ENCODE measurements around the gene CHERP.
A peak's percentile ranks its signal among the peaks of the same experiment; 100 is the strongest.
"Not testable (repeated sequence)": the region's sequence is repeated elsewhere in the genome, so short reads cannot be mapped to it uniquely, and the experiment has no call there.

CHERP gene

GRCh38 chr19:16576690-16577530 lies 34.7 kb upstream of the CHERP start:
- DNase-seq, result no peak

DNA sequence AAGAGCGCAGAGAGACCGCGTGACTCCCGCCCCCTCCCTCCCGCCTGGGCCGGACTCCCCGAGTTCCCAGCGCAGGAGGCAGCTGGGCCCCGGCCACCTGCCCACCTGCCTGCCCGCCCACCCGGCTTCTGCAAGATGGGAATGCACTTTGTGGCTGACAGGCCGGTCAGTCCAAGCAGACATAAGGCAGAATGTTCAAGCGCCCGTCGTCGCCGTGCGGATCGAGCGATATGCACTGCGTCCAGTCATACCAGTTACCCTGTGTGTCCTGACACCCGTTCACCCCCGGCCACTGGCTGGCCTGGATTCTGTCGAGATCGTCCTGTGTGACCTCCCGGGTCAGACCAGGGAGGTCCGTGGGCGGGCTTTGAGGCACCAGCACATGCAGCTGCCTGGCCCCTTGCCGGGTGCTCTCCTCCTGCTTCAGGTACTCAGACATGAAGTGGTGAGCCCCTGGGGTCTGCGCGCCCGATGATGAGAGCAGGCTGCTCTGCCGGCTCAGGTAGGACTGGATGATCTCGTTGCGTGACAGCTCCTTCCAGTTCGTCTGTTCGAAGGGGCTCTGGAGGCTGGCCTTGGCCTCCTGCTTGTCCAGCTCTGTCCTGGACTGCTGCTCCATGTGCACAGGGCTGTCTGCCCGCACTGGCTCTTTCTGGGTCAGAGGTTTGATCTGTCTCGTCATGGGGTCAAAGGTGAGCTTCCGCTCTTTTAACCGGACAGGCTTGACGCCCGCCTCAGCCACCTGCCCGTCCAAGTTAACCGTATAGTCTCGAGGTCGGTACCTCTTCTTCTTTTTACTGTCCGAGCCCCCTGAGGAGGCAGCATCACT lies 33.8 kb upstream of the CHERP start:
- no peak for DNase-seq

GRCh38 chr19:16575282-16575681 lies 33.0 kb upstream of the CHERP start:
- DNase-seq, result no peak

GRCh38 chr19:16573925-16574324 lies 31.7 kb upstream of the CHERP start:
- no peak for DNase-seq

- DNase-seq, result no peak
These were observed 31.1 kb upstream of the CHERP start for GRCh38 chr19:16573296-16573695.

DNA sequence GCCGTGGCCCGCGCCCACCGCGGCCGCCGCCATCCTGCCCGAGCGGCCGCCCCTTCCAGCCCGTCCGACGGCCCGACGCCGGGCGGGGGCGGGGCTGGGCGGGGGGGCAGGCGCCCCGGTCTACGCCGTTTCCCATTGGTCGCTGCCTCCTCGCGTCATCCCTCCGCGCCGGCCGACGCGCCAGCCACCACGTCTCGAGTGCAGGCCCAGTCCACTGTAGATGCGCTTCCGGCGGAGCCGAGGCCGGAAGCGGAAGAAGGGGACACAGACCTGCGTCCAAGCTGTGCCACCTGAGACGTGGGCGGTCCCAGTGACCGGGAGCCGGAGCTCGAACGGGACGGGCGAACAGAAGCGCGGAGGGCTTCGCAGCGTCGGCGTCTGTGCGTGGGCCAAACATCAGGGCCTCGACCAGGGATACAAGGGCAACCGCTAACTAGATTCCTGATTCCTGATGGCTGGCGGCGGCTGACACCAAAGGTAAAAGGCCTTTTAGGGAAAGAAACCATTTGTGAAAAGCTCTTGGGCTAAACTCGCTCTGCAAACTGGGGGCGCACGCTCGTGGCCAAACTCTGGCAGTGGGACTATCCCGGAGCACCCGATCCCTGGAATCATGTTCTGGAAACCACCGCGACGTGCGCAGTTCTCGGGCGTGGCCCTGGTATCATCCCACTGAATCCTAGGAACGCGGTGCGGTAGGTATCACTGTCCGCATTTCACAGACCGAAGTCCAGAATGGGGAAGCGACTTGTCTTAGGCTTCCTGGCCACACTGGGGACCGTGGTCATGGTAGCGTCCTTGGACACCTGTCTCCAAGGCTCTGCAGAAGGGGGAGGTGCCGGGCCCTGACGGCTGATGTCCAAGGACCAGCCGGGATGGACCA lies 30.3 kb upstream of the CHERP start, which contains the start of gene SLC35E1:
TSS of gene SLC35E1 (minus strand) at position 84 of the 880 bp plus-strand sequence. CDS start at position 33, 51 bp downstream.
- DNase-seq, result peak; percentile 85

GRCh38 chr19:16571822-16572331 lies 29.6 kb upstream of the CHERP start:
- DNase-seq, result no peak

DNA sequence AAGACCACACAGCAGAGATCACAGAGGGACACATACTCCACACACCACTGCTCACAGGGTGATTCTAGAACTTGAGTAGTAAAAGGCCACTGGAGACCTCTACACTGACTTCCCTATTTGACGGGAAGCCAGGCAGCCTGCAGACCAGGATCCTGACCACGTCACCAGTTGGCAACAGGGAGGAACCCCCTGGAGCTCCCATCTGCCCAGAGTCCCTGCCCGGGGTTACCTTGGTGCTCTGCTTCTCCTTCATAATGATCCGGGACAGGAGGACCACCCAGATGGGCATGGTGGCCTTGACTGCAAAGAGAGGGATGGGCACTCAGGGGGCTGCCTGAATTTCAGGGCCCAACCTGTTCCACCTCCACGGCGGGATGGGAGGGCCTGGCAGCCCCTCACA lies 29.0 kb upstream of the CHERP start:
- DNase-seq, result no peak

DNA sequence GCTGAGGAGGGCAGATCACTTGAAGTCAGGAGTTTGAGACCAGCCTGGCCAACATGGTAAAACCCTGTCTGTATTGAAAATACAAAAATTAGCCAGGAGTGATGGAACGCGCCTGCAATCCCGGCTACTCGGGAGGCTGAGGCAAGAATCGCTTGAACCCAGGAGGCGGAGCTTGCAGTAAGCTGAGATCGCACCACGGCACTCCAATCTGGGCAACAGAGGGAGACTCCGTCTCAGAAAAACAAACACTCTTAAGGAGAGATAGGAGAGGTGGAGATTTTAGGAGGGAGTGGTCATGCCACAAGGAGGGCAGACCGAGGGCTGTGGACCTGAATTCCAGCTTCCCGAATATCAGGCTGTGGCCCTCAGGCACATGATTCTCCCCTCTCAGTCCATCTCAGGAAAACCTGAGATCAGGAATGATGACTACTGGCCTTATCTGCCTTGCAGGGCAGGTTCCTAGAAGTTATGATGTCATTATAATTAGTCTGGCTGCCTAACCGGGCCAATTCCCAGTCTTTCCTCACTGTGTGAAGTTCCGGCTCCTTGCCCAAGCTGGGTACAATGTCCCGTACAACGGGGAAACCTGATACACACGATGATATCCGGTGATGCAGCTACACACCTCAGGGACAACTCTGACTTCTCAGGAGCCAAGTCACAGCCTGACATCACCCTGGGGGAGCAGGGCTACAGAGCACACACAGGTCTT lies 27.5 kb upstream of the CHERP start:
- DNase-seq, result no peak

DNA sequence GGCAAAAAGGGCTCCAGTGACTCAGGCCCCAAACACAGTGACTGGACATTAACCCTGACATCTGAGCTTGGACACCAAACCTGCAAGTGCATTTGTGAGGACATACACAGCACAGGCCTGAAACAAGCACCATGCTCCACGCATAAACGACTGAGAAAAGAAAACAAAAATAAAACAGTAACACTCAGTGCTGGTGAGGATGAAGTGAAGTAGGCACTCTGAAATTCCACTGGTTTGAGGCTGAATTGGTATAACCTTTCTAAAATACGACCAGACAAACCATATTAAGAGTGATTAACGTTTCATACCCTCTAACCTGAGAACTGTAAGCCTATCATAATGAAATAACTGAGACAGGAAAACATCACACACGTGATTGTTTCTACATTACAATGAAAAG lies 24.5 kb upstream of the CHERP start:
- no peak for DNase-seq

DNA sequence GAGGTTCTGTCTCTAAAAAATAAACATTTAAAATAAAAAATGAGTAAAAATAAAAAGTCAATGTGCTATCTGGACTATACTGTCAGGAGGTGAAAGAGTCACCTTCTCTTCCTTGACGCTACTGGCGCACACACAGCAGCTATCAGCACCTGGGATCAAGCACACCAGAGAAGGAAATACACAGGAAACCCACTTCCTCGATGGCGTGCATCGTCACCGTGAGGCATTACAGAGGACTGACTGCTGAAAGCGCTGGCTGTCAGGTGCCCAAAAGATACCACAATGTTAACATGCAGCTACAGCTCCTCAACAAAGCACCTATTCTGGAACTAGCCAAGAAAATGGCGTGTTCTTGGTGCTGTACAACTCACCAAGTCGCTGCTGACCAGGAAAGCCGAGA lies 23.9 kb upstream of the CHERP start:
- DNase-seq, result peak; percentile 78

DNA sequence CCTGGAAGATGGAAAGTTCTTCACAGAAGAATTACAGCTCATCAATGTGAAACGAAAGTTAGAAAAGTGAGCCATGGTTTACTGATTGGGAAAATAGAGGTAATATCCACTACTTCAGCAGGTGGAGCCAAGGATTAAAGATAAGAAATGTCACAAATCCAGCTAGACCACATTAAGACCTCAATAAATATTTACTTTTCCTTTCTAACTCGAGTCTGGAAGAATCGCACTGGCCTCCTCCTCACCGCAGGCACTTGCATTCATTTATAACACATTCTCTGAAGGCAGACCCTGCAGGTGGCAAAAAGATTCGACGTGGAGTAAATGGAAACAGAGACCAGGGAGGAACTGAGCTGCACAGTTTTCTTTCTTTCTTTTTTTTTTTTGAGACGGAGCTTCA lies 22.6 kb upstream of the CHERP start:
- DNase-seq, result no peak

- no peak for DNase-seq
These were observed 20.4 kb upstream of the CHERP start for GRCh38 chr19:16562608-16563025.

- DNase-seq, result no peak
These were observed 19.1 kb upstream of the CHERP start for GRCh38 chr19:16561382-16561781.

- no peak for DNase-seq
These were observed 17.6 kb upstream of the CHERP start for GRCh38 chr19:16559780-16560276.

- DNase-seq, result no peak
These were observed 12.5 kb upstream of the CHERP start for GRCh38 chr19:16554776-16555175.

DNA sequence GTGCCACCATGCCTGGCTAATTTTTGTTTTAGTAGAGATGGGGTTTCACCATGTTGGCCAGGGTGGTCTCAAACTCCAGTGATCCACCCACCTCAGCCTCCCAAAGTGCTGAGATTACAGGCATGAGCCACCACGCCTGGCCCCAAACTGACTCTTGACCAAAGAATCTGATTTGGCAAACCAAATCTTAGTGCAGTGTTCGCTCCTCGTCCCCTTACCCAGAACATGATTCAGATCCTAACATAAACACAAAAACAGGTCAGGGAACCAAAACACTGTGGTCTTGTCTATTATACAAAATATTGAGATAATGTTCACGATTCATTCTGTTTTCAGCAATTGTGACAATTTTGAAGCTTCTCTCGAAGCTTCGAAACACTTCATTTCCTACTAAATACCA lies 9.7 kb upstream of the CHERP start:
- not testable (repeated sequence) for DNase-seq

GRCh38 chr19:16548956-16549355 lies 6.7 kb upstream of the CHERP start:
- DNase-seq, result no peak

DNA sequence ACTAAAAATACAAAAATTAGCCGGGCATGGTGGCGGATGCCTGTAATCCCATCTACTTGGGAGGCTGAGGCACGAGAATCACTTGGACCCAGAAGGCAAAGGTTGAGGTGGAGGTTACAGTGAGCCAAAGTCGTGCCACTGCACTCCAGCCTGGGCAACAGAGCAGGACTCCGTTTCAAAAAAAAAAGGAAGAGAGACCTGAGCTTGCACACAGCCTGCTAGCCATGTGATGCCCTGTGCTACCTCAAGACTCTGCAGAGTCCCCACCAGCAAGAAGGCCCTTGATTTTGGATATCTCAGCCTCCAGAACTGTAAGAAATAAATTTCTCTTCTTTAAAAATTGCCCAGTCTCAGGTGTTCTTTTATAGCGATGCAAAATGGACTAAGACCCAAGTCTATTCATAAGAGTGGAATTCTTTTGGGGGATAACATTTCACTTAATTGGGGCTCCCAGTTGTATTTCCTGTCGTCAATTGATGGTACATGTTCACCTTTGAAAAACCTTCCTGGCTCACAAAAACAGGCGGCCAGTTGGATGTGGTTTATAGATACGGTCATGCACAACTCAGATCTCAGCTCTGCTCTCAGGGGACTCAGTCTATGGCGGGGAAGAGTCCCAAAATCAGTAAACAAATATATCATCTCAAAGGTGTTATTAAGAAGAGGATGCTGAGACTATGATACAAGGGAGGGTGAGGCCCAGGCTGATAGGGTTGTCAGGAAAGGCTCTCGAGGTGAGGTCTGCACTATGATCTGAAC lies 2.4 kb upstream of the CHERP start:
- no peak for DNase-seq

DNA sequence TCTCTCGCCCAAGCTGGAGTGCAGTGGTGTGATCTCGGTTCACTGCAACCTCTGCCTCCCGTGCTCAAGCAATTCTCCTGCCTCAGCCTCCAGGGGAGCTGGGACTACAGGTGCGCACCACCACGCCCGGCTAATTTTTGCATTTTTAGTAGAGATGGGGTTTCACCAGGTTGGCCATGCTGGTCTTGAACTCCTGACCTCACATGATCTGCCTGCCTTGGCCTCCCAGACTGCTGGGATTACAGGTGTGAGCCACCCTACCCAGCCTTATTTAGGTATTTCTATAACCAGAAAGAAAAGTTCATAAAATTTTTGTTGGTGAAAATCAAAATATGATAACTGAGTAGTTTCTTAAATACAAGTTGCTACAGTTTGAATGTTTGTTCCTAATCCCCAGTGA lies 1.5 kb upstream of the CHERP start:
- not testable (repeated sequence) for DNase-seq

GRCh38 chr19:16542910-16543472 lies 754 bp upstream of the CHERP start:
- DNase-seq, result no peak
